ENCODE data around the gene LCNL1. TPM values are rescaled to one million over a fixed set of nuclear protein-coding genes. Genes with fewer than 3 reads are reported as not detected.

LCNL1 gene
- total RNA-seq, 1 experiment from 2014 or later: 0.41 TPM

GRCh38 chr9:136947955-136948510, 34.8 kb upstream of the LCNL1 start:
- Histone ChIP-seq H4K20me1 (ENCODE audit: insufficient read depth) (no peaks in the 10 kb centered on the region; the same call in 1 of the 2 replicates), H2AFZ (no peak overlapping the region), H3K27ac (peak overlapping the region; percentile 34; the same call in 1 of the 2 replicates), H3F3A (ENCODE audit: insufficient read depth, low read depth) (peaks cover 21% of the 10 kb centered on the region; the same call in 1 of the 2 replicates), H3K4me2 (no peak overlapping the region), H3K9me3 (ENCODE audit: insufficient read depth, low read depth) (no peaks in the 10 kb centered on the region), H3K4me3 (no peak overlapping the region), H3K9me2 (ENCODE audit: insufficient read depth) (no peaks in the 10 kb centered on the region), H3K4me1 (replicated peaks; ENCODE audit: insufficient read depth) (peaks cover 24% of the 10 kb centered on the region), H3K27me3 (ENCODE audit: insufficient read depth, low read depth) (no peaks in the 10 kb centered on the region), H3K36me3 (ENCODE audit: low read depth) (no peaks in the 10 kb centered on the region), H3K79me2 (ENCODE audit: low read depth) (peaks cover 10% of the 10 kb centered on the region)
- BruUV-seq (replicated peaks): no TSS peak
- intact Hi-C loops (cut with micrococcal nuclease; ENCODE audit: unreplicated experiment): loop anchor here (1.0 kb wide), 2 partner anchors 87 to 101 kb away; no protein-coding TSS in a partner anchor
- peak; percentile 61 to 74 for DNase-seq
- TF ChIP-seq EZH2 (IDR thresholded peaks at IDR 0.05; ENCODE audit: low read depth): no peak
- TF ChIP-seq, protein P1, sequence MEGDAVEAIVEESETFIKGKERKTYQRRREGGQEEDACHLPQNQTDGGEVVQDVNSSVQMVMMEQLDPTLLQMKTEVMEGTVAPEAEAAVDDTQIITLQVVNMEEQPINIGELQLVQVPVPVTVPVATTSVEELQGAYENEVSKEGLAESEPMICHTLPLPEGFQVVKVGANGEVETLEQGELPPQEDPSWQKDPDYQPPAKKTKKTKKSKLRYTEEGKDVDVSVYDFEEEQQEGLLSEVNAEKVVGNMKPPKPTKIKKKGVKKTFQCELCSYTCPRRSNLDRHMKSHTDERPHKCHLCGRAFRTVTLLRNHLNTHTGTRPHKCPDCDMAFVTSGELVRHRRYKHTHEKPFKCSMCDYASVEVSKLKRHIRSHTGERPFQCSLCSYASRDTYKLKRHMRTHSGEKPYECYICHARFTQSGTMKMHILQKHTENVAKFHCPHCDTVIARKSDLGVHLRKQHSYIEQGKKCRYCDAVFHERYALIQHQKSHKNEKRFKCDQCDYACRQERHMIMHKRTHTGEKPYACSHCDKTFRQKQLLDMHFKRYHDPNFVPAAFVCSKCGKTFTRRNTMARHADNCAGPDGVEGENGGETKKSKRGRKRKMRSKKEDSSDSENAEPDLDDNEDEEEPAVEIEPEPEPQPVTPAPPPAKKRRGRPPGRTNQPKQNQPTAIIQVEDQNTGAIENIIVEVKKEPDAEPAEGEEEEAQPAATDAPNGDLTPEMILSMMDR (conservative IDR thresholded peaks at IDR 0.05): peak; percentile 66
- ChIA-PET POLR2A (ENCODE audit: unreplicated experiment) (interaction anchor here (0.5 to 1.2 kb wide), 9 partner anchors 32 to 544 kb away, joined by 3 to 10 read pairs (median 4); partner anchors contain the start of gene CLIC3), CTCF (interaction anchor here (0.6 to 2.2 kb wide), 19 partner anchors 30 to 423 kb away, joined by 3 to 46 read pairs (median 4); partner anchors contain the start of genes CLIC3, FUT7 and MAN1B1)

GRCh38 chr9:136949239-136949816, 33.5 kb upstream of the LCNL1 start:
- H3K9me2 ChIP-seq (ENCODE audit: insufficient read depth): no peaks in the 10 kb centered on the region
- peak overlapping the region; percentile 68 for H3K27ac ChIP-seq
- peak overlapping the region; percentile 99 for H3K4me2 ChIP-seq
- ChIA-PET POLR2A (ENCODE audit: unreplicated experiment) (interaction anchor here (0.5 to 0.6 kb wide), 2 partner anchors 43 to 138 kb away, joined by 3 to 6 read pairs; partner anchors contain the start of genes MAN1B1 and PAXX), CTCF (interaction anchor here (0.7 kb wide), 1 partner anchor 29 kb away, joined by 5 read pairs; no protein-coding TSS in a partner anchor)
- peak overlapping the region; percentile 77 for H3K4me3 ChIP-seq
- H3K79me2 ChIP-seq (ENCODE audit: low read depth): no peaks in the 10 kb centered on the region
- no peaks in the 10 kb centered on the region for H3K27me3 ChIP-seq (ENCODE audit: insufficient read depth, low read depth)
- no TSS peak for BruUV-seq (replicated peaks)
- TF ChIP-seq EZH2 (IDR thresholded peaks at IDR 0.05; ENCODE audit: low read depth): no peak
- TF ChIP-seq, protein P1 (conservative IDR thresholded peaks at IDR 0.05): no peak
- H3F3A ChIP-seq (ENCODE audit: insufficient read depth, low read depth): peaks cover 21% of the 10 kb centered on the region; the same call in 1 of the 2 replicates
- DNase-seq: no peak
- H3K36me3 ChIP-seq (ENCODE audit: low read depth): no peaks in the 10 kb centered on the region
- H3K9me3 ChIP-seq (ENCODE audit: insufficient read depth, low read depth): no peaks in the 10 kb centered on the region
- peaks cover 20% of the 10 kb centered on the region for H3K4me1 ChIP-seq (replicated peaks; ENCODE audit: insufficient read depth)
- no peaks in the 10 kb centered on the region for H4K20me1 ChIP-seq (ENCODE audit: insufficient read depth)
- peak overlapping the region; percentile 94 for H2AFZ ChIP-seq
- intact Hi-C loops (cut with micrococcal nuclease; ENCODE audit: unreplicated experiment): no loop called here

DNA sequence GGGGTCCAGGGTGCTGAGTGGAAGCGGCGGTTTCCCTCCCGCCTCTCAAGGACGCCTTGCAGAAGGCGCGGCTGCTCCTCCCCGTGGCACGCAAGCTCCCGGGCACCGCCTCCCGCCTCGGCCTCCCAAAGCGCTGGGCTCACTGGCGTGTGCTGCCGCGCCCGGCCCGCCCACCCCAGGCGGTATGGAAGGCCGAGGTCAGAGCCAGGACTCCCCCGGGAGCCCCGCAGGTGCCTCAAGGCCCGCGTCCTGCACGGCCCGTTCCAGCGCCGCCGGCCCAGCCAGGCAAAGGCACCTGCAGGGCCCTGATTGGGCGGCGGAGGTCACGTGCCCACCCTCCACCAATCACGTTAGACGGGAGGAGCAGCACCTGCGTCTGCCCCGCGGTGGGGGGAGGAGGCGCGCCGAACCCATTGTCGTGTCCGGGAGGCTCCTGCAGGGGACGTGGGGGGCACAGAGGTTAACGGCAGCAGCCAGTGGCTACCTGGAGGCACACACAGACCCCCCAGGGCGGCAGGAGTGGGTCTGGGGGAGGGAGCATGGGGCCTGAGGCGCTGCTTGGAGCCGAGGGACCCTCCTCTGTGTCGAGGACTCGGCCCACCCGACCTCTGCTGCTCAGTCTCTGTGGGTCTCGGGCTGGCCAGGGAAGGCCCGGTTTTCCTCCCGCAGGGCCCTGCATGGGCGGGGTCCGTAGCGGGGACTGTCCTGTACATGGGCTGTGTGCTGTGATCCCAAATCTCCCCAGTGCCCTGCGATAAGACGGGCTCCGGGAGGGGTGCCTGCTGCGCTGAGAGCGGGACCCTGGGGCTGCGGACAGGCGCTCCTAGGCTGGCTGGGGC, 32.8 kb upstream of the LCNL1 start:
- peak overlapping the region; percentile 77 for H3K4me3 ChIP-seq
- H3K9me2 ChIP-seq (ENCODE audit: insufficient read depth): no peaks in the 10 kb centered on the region
- peak overlapping the region; percentile 68 for H3K27ac ChIP-seq
- TSS peak; percentile 95 for BruUV-seq (replicated peaks)
- H3K4me1 ChIP-seq (replicated peaks; ENCODE audit: insufficient read depth): peaks cover 20% of the 10 kb centered on the region
- ChIA-PET POLR2A (ENCODE audit: unreplicated experiment) (interaction anchor here (0.5 to 0.6 kb wide), 2 partner anchors 42 to 137 kb away, joined by 3 to 6 read pairs; partner anchors contain the start of genes MAN1B1 and PAXX), CTCF (interaction anchor here (0.7 kb wide), 1 partner anchor 28 kb away, joined by 5 read pairs; no protein-coding TSS in a partner anchor)
- H3K9me3 ChIP-seq (ENCODE audit: insufficient read depth, low read depth): no peaks in the 10 kb centered on the region
- no peaks in the 10 kb centered on the region for H3K27me3 ChIP-seq (ENCODE audit: insufficient read depth, low read depth)
- peak overlapping the region; percentile 99 for H3K4me2 ChIP-seq
- H2AFZ ChIP-seq: peak overlapping the region; percentile 94
- peaks cover 21% of the 10 kb centered on the region; the same call in 1 of the 2 replicates for H3F3A ChIP-seq (ENCODE audit: insufficient read depth, low read depth)
- TF ChIP-seq, protein P1 (conservative IDR thresholded peaks at IDR 0.05): no peak; the same call in 1 of the 2 replicates
- TF ChIP-seq EZH2 (IDR thresholded peaks at IDR 0.05; ENCODE audit: low read depth): no peak
- no peaks in the 10 kb centered on the region for H3K79me2 ChIP-seq (ENCODE audit: low read depth)
- no peaks in the 10 kb centered on the region for H4K20me1 ChIP-seq (ENCODE audit: insufficient read depth)
- DNase-seq: peak; percentile 86 to 99
- no peaks in the 10 kb centered on the region for H3K36me3 ChIP-seq (ENCODE audit: low read depth)
- intact Hi-C loops (cut with micrococcal nuclease; ENCODE audit: unreplicated experiment): loop anchor here (1.0 to 2.0 kb wide), 2 partner anchors 46 to 159 kb away; partner anchors contain the start of genes CLIC3 and TMEM141
